Measurements from ENCODE around the gene PDXK. TPM values are rescaled to one million over a fixed set of nuclear protein-coding genes. Genes with fewer than 3 reads are reported as not detected.

The PDXK gene
- total and polyA plus RNA-seq, 2 of the 8 experiments (the other 6 are each of a cell fraction or from before 2014, with no cell fraction given), result 78.0 to 112 TPM

DNA sequence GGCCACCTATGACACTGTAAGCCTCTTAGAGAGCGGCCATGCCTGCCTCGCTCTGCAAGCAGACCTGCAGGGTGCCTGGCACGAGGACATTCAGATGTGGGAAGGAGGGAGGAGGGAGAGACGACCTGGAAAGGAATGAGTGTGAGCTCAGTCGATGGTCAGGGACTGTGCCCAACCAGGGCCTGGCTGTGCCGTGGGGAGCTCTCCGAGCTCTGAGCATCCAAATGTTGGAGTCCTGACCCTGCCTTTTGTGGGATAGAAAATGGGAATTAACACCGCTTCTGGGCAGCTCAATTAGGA lies 49.9 kb downstream of the PDXK start:
- Histone ChIP-seq H2BK120ac (replicated peaks; ENCODE audit: low read depth, low read length) (no peak overlapping the region), H2AK5ac (ENCODE audit: low read depth, low read length) (peak overlapping the region; percentile 30; the same call in 1 of the 2 replicates), H3K4me2 (ENCODE audit: insufficient read depth in 1 of 2, low read depth in 2 of 2, low read length in 2 of 2) (0 out of 4 replicates have a peak overlapping the region, but pooled peaks of 1 of the 2 experiments have one; percentile 0), H3K36me3 (ENCODE audit: control insufficient read depth in 2 of 4, insufficient read depth in 4 of 4, low read length in 3 of 4) (peaks cover 2 to 11% (median 5%) of the 10 kb centered on the region in 4 experiments; a peak in 4 of 8 replicates), H3K4ac (replicated peaks; ENCODE audit: insufficient read length, low read depth, low read length) (no peak overlapping the region), H3K4me1 (replicated peaks in 1 of 4; ENCODE audit: control insufficient read depth in 3 of 4, insufficient read depth in 4 of 4, low read length in 3 of 4) (peaks cover 0 to 21% (median 15%) of the 10 kb centered on the region in 4 experiments; a peak in 6 of 7 replicates), H3K56ac (replicated peaks; ENCODE audit: insufficient read length, low read depth, low read length) (no peak overlapping the region), H4K5ac (ENCODE audit: insufficient read length, low read depth, low read length) (no peak overlapping the region), H4K20me1 (replicated peaks in 1 of 2; ENCODE audit: control insufficient read depth in 1 of 2, insufficient read depth in 2 of 2, low read length in 2 of 2) (no peaks in the 10 kb centered on the region), H3K4me3 (ENCODE audit: extremely low read depth in 1 of 4, insufficient read depth in 2 of 4, low read depth in 3 of 4, low read length in 4 of 4) (no peak overlapping the region), H3K9ac (replicated peaks in 1 of 4; ENCODE audit: extremely low read depth in 1 of 4, low read depth in 3 of 4, low read length in 3 of 4) (no peak overlapping the region), H3K18ac (ENCODE audit: extremely low read depth, low read length) (no peak overlapping the region; the same call in 1 of the 2 replicates), H3K14ac (ENCODE audit: insufficient read length) (no peak overlapping the region), H4K91ac (replicated peaks; ENCODE audit: insufficient read length, low read length) (peak overlapping the region; percentile 75), H2BK5ac (ENCODE audit: low read depth, low read length) (0 out of 2 replicates have a peak overlapping the region, but pooled peaks have one; percentile 87), H3K79me1 (ENCODE audit: low read depth, low read length) (no peaks in the 10 kb centered on the region), H2AFZ (ENCODE audit: low read length) (no peak overlapping the region), H3K9me3 (ENCODE audit: insufficient read depth in 2 of 2, low read depth in 1 of 2, low read length in 1 of 2) (no peaks in the 10 kb centered on the region), H3K27ac (ENCODE audit: low read depth, low read length) (no peak overlapping the region), H3K79me2 (ENCODE audit: control insufficient read depth in 1 of 2, insufficient read depth in 2 of 2, low read length in 2 of 2) (no peaks in the 10 kb centered on the region), H3K23ac (ENCODE audit: insufficient read length) (no peak overlapping the region), H2BK20ac (ENCODE audit: low read length) (peak overlapping the region; percentile 40; the same call in 1 of the 2 replicates), H3K27me3 (replicated peaks in 1 of 4; ENCODE audit: control insufficient read depth in 3 of 4, extremely low read depth in 1 of 4, insufficient read depth in 3 of 4, low read length in 3 of 4) (no peaks in the 10 kb centered on the region), H4K8ac (ENCODE audit: extremely low read depth, insufficient read depth, low read length) (peak overlapping the region; percentile 82; the same call in 1 of the 2 replicates), H2BK12ac (ENCODE audit: low read depth, low read length) (no peak overlapping the region), H3K23me2 (ENCODE audit: low read depth, low read length) (no peaks in the 10 kb centered on the region), H2BK15ac (ENCODE audit: low read length) (0 out of 2 replicates have a peak overlapping the region, but pooled peaks have one; percentile 13)
- WGBS, 2 experiments (ENCODE audit: extremely low coverage in 1 of 2, insufficient coverage in 1 of 2, insufficient read length in 1 of 2, insufficient replicate concordance in 2 of 2, low coverage in 1 of 2, low lambda C conversion rate in 2 of 2, missing lambda C conversion rate in 1 of 2), result 67% methylated on average over 8 of the region's 8 CpGs; no CpG with 5 or more reads in 1 of the 2 experiments
- TF ChIP-seq, protein P1, sequence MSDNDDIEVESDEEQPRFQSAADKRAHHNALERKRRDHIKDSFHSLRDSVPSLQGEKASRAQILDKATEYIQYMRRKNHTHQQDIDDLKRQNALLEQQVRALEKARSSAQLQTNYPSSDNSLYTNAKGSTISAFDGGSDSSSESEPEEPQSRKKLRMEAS (IDR thresholded peaks at IDR 0.05), result peak; percentile 90
- peak; percentile 10 for TF ChIP-seq EZH2 (IDR thresholded peaks at IDR 0.05; ENCODE audit: low read depth, low read length, severe bottlenecking)
- TF ChIP-seq ASH2L (IDR thresholded peaks at IDR 0.05; ENCODE audit: low read length), result peak; percentile 28
- peak; percentile 78 for TF ChIP-seq E2F6 (IDR thresholded peaks at IDR 0.05)
- no peak for TF ChIP-seq HDAC6 (IDR thresholded peaks at IDR 0.05; ENCODE audit: low read depth, low read length)
- FAIRE-seq, result no peak
- ChIA-PET CTCF (ENCODE audit: partially characterized antibody) (interaction anchor here (0.7 to 2.1 kb wide), 7 partner anchors 10 to 75 kb away, joined by 3 to 8 read pairs (median 4); no protein-coding TSS in a partner anchor), POLR2A (ENCODE audit: partially characterized antibody) (interaction anchor here (0.5 to 2.6 kb wide), 11 partner anchors 10 to 125 kb away, joined by 3 to 13 read pairs (median 3); partner anchors contain the start of gene PDXK)
- peak in 1 of 2 experiments; percentile 53 for DNase-seq (ENCODE audit: low read depth in 1 of 2, low spot score in 2 of 2)

All from H1 (cell line).